Stomach (tissue), 4 donors: ENCODE data around the gene ZNF789.

Experiments used
- CTCF ChIP-seq, 7 experiments: fragments of 450-650 bp in 4 of 7; fragments of 200-600 bp in 3 of 7; sonication (generic) in 3 of 7; IDR thresholded peaks; one replicate each; pipeline ENCODE4 v1.5.1; 2016 to 2019; ENCODE audit warnings: antibody characterized with exemption in 7 of 7, control low read depth in 2 of 7, mild to moderate bottlenecking in 1 of 7
- EP300 ChIP-seq: sonication (generic); formaldehyde crosslinking; IDR thresholded peaks from one replicate; pipeline ENCODE4 v1.6.1; 2017; ENCODE audit warnings: antibody characterized with exemption
- POLR2A ChIP-seq, 4 donors: fragments of 450-650 bp; IDR thresholded peaks; one replicate each; pipeline ENCODE4 v1.6.1; 2016; ENCODE audit warnings: antibody characterized with exemption in 4 of 4, control low read depth in 2 of 4, mild to moderate bottlenecking in 1 of 4, moderate library complexity in 1 of 4
- POLR2AphosphoS5 ChIP-seq, 3 donors: sonication (generic); formaldehyde crosslinking; IDR thresholded peaks; one replicate each; pipeline ENCODE4 v1.6.1; 2016; ENCODE audit warnings: antibody characterized with exemption in 3 of 3

GRCh38 chr7:99452541-99452940, 20.1 kb upstream of the ZNF789 start:
- TF ChIP-seq POLR2AphosphoS5 (IDR thresholded peaks at IDR 0.05) (no peak), EP300 (no peak), POLR2A (IDR thresholded peaks at IDR 0.05) (no peak), CTCF (IDR thresholded peaks at IDR 0.05) (no peak)
